ENCODE data around the gene ARHGAP24. TPM values are rescaled to one million over a fixed set of nuclear protein-coding genes. Genes with fewer than 3 reads are reported as not detected.

Gene ARHGAP24
- total and polyA plus RNA-seq, 4 donors: 10.0 to 79.4 (median 21.6) TPM

DNA sequence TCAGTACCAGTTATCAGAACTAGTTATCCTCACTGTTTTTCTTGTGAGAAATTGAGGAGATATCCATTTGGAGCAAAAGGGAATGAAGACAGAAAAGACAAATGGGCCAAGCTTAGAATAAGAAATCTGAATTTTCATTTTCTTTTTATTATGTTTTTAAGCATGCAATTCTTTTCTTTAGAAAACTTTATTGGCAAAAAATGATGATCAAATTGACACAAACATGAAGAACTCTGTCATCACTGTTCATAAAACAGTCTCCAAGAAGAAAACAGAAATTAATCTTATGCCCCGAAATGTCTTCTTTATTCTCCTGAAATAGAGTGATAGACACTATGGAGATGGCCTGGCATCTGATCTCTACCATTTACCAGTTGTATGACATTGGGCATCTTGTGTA is 139.0 kb downstream of the ARHGAP24 start:
- Histone ChIP-seq H3K9me3 (ENCODE audit: control insufficient read depth in 4 of 4, insufficient read depth in 3 of 4, low read length in 3 of 4) (no peaks in the 10 kb centered on the region), H3K36me3 (ENCODE audit: control insufficient read depth in 4 of 4, insufficient read depth in 4 of 4, low read length in 4 of 4) (no peaks in the 10 kb centered on the region), H3K27ac (ENCODE audit: low read depth in 1 of 2, low read length in 1 of 2) (no peak overlapping the region), H3K4me1 (ENCODE audit: control insufficient read depth in 5 of 5, insufficient read depth in 5 of 5, low read length in 5 of 5) (no peaks in the 10 kb centered on the region), H3K9ac (ENCODE audit: insufficient read depth in 1 of 2, low read length in 2 of 2) (no peak overlapping the region), H3K27me3 (ENCODE audit: control insufficient read depth in 3 of 3, insufficient read depth in 3 of 3, low read length in 2 of 3) (no peaks in the 10 kb centered on the region), H3K4me3 (no peak overlapping the region)
- WGBS, 2 donors: 81 to 95% methylated on average over 1 of the region's 1 CpG
- DNase-seq (no peak), ATAC-seq (ENCODE audit: insufficient read depth, low FRiP score) (no peak)
- TF ChIP-seq, protein P1, sequence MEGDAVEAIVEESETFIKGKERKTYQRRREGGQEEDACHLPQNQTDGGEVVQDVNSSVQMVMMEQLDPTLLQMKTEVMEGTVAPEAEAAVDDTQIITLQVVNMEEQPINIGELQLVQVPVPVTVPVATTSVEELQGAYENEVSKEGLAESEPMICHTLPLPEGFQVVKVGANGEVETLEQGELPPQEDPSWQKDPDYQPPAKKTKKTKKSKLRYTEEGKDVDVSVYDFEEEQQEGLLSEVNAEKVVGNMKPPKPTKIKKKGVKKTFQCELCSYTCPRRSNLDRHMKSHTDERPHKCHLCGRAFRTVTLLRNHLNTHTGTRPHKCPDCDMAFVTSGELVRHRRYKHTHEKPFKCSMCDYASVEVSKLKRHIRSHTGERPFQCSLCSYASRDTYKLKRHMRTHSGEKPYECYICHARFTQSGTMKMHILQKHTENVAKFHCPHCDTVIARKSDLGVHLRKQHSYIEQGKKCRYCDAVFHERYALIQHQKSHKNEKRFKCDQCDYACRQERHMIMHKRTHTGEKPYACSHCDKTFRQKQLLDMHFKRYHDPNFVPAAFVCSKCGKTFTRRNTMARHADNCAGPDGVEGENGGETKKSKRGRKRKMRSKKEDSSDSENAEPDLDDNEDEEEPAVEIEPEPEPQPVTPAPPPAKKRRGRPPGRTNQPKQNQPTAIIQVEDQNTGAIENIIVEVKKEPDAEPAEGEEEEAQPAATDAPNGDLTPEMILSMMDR (IDR thresholded peaks at IDR 0.05; ENCODE audit: control extremely low read depth, extremely low read depth): no peak

DNA sequence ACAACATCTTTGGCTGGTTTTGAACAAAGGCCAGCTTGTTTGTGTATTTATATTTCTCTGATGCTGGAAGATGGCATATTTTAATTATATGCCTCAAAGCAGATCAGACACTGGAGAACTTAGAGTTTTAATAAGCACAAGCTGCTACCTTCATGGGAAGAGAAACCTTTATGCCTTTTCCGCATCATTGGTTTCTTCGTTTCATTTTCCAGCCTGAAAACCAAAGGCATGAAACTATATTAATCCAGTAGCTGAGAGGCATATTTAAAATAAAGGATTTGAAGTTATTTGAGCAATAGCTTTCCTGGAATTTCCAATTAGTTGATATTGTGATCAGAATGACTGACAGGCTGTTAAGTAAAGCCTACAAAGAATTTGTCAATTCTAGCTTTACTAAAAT is 141.0 kb downstream of the ARHGAP24 start:
- Histone ChIP-seq H3K9me3 (ENCODE audit: control insufficient read depth in 4 of 4, insufficient read depth in 3 of 4, low read length in 3 of 4) (no peaks in the 10 kb centered on the region), H3K9ac (ENCODE audit: insufficient read depth in 1 of 2, low read length in 2 of 2) (no peak overlapping the region), H3K27ac (ENCODE audit: low read depth in 1 of 2, low read length in 1 of 2) (no peak overlapping the region), H3K36me3 (ENCODE audit: control insufficient read depth in 4 of 4, insufficient read depth in 4 of 4, low read length in 4 of 4) (no peaks in the 10 kb centered on the region), H3K27me3 (ENCODE audit: control insufficient read depth in 3 of 3, insufficient read depth in 3 of 3, low read length in 2 of 3) (no peaks in the 10 kb centered on the region), H3K4me3 (no peak overlapping the region), H3K4me1 (ENCODE audit: control insufficient read depth in 5 of 5, insufficient read depth in 5 of 5, low read length in 5 of 5) (no peaks in the 10 kb centered on the region)
- DNase-seq (no peak), ATAC-seq (ENCODE audit: insufficient read depth, low FRiP score) (no peak)
- WGBS, 2 donors: 90 to 91% methylated on average over 2 of the region's 2 CpGs
- TF ChIP-seq, protein P1 (IDR thresholded peaks at IDR 0.05; ENCODE audit: control extremely low read depth, extremely low read depth): no peak

DNA sequence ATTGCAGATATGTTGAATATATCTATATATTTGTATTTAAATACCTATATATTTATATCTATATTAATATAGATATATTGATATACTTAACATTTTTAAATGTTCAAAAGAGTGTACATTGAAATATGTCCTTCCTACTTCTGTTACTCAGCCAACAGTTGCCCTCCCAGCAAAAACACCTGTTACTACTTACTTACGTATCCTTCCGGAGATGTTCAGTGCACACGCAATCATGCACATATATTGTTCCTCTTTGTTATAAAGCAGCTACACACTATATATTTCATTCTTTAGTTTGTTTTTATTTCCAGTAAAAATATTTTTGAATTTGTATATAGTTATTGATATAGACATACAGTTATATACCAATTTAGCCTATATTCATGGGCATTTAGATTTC is 142.3 kb downstream of the ARHGAP24 start:
- no peak overlapping the region for H3K4me3 ChIP-seq

DNA sequence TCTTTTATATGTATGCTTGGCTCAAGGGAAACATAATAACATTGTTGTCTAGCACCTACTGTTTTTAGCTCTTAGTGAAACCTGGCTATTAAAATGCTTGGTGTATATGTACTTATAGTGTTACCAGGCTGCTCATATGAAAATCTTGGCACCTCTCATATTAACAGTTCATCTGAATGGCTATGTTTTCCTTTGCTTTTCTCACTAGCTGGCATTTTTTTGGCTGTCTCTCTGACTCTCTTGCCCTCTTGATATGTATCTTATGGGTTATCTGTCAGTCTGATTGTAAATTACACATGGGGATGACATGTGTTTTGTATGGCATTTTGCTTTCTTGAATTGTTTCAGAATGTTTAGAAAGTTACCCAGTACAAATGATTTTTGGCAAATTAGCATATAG is 158.0 kb downstream of the ARHGAP24 start:
- ATAC-seq (ENCODE audit: insufficient read depth, low FRiP score) (no peak), DNase-seq (no peak)
- no peaks in the 10 kb centered on the region for H3K27me3 ChIP-seq (ENCODE audit: control insufficient read depth in 3 of 3, insufficient read depth in 3 of 3, low read length in 2 of 3)
- TF ChIP-seq, protein P1 (IDR thresholded peaks at IDR 0.05; ENCODE audit: control extremely low read depth, extremely low read depth): no peak
- no peak overlapping the region for H3K9ac ChIP-seq (ENCODE audit: insufficient read depth in 1 of 2, low read length in 2 of 2)
- H3K4me1 ChIP-seq (ENCODE audit: control insufficient read depth in 5 of 5, insufficient read depth in 5 of 5, low read length in 5 of 5): peaks cover 0 to 6% (median 2%) of the 10 kb centered on the region in 5 donors
- no peaks in the 10 kb centered on the region for H3K36me3 ChIP-seq (ENCODE audit: control insufficient read depth in 4 of 4, insufficient read depth in 4 of 4, low read length in 4 of 4)
- H3K4me3 ChIP-seq: no peak overlapping the region
- no peak overlapping the region for H3K27ac ChIP-seq (ENCODE audit: low read depth in 1 of 2, low read length in 1 of 2)
- H3K9me3 ChIP-seq (ENCODE audit: control insufficient read depth in 4 of 4, insufficient read depth in 3 of 4, low read length in 3 of 4): peaks cover 0 to 2% (median 0%) of the 10 kb centered on the region in 4 donors

More for the DNA sequence above, 142.3 kb downstream of the ARHGAP24 start:
- H3K9me3 ChIP-seq (ENCODE audit: control insufficient read depth in 4 of 4, insufficient read depth in 3 of 4, low read length in 3 of 4): no peaks in the 10 kb centered on the region
- H3K27me3 ChIP-seq (ENCODE audit: control insufficient read depth in 3 of 3, insufficient read depth in 3 of 3, low read length in 2 of 3): no peaks in the 10 kb centered on the region
- H3K9ac ChIP-seq (ENCODE audit: insufficient read depth in 1 of 2, low read length in 2 of 2): no peak overlapping the region
- DNase-seq (no peak), ATAC-seq (ENCODE audit: insufficient read depth, low FRiP score) (no peak)
- TF ChIP-seq, protein P1 (IDR thresholded peaks at IDR 0.05; ENCODE audit: control extremely low read depth, extremely low read depth): no peak
- H3K27ac ChIP-seq (ENCODE audit: low read depth in 1 of 2, low read length in 1 of 2): no peak overlapping the region
- WGBS, 2 donors: 88 to 95% methylated on average over 3 of the region's 3 CpGs
- no peaks in the 10 kb centered on the region for H3K4me1 ChIP-seq (ENCODE audit: control insufficient read depth in 5 of 5, insufficient read depth in 5 of 5, low read length in 5 of 5)
- no peaks in the 10 kb centered on the region for H3K36me3 ChIP-seq (ENCODE audit: control insufficient read depth in 4 of 4, insufficient read depth in 4 of 4, low read length in 4 of 4)

All from lung (tissue), 12 donors.